ENCODE measurements around the gene FKBP1B.
A peak's percentile ranks its signal among the peaks of the same experiment; 100 is the strongest.
"Not testable (repeated sequence)": the region's sequence is repeated elsewhere in the genome, so short reads cannot be mapped to it uniquely, and the experiment has no call there.

Gene FKBP1B

DNA sequence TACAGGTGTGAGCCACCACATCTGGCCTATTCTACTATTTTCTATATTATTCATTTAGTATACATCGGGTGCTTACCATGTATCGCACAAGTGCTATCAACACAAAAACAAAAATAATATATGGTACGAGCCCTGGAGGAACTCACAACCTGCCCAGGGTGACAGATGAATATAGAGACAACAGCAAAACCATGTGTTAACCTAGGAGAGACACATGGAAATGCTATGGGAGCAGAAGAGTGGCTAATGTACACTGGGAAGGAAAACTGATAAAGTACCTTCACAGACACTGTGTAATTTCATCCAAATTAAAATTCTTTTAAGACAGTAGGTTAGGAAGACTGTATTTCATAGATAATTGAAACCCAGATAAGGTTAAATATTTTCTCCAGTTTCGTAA, 22.7 kb downstream of the FKBP1B start:
- no peak for DNase-seq

DNA sequence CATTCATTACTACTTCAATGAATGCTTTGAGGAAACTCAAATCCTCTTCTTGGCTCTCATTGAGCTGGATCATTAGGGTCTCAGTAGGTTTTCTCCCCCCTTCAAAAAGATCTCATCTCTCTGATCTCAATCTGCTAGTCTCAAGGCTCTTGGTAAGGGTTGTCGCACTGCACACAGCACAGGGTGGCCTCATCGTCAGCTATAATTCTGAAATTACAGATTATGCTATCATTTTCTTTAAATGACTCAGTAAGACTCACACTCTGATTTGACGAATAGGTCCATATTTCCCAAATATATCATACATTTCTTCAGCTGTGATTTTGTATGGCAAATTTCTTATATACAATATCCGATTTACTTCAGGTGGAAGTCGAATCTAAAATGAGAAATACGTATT, 24.3 kb downstream of the FKBP1B start:
- DNase-seq, result no peak

DNA sequence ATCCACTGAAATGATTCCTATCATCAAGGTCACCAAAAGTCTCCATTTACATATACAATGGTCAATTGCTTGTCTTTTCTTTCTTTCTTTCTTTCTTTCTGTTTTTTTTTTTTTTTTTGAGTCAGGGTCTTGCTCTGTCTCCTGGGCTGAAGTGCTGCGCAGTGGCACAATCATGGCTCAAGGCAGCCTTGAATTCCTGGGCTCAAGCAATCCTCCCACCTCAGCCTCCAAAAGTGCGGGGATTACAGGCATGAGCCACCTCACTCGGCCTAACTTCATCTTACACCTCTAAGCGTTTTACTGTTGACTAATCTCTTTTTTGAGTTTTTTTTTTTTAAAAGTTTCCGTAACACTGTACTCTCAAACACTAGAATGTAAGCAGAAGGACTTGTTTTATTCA, 25.7 kb downstream of the FKBP1B start:
- no peak for DNase-seq

GRCh38 chr2:24075915-24076848, 26.6 kb downstream of the FKBP1B start, which contains the start of gene SF3B6:
SF3B6 (minus strand) TSS chr2:24076326; CDS start chr2:24076229, 97 bp downstream.
- DNase-seq, result peak; percentile 100

DNA sequence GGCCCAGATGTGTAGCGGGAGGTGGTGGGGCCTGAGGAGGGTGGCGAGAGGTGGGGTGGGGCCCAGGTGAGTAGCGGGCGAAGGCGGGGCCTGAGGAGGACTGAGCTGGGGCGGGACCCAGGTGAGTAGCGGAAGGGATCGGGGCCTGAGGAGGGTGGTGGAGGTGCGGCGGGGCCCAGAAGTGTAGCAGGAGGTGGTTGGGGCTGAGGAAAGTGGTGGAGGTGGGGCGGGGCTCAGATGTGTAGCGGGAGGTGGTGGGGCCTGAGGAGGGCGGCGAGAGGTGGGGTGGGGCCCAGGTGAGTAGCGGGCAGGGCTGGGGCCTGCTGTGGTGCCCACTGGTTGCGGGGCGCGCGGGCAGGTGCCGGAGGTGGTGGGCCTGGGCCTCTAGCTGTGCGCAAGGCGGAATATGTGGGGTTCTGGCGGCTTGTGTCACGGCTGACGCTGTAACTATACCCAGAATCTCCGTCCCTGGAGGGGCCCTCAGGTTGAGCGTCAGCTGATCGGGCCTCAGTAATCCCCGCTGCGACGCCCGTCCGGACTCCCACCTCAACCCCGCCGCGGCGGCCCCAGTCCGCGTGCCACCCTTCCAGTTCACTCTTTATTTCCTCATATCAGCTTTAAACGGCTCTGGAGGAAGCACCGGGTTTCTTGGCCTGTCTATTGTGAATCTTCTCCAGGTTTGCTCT, 27.5 kb downstream of the FKBP1B start:
- DNase-seq, result no peak

DNA sequence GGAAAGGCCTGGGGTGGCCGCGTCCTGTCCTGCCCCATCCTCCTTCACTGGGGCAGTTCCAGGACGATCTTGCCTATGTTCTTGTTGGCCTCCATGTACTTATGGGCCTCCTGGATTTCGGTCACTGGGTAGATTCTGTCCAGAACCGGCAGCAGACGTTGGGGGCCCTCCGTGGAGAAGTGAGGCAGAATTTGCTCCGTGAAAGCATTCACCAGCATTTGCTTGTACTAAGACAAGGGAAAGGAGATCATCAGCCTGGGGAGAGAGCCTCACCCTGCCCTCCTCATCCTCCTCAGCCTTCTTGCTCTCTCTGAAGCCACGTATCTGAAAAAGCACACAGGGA, 28.0 kb downstream of the FKBP1B start:
- DNase-seq, result no peak

DNA sequence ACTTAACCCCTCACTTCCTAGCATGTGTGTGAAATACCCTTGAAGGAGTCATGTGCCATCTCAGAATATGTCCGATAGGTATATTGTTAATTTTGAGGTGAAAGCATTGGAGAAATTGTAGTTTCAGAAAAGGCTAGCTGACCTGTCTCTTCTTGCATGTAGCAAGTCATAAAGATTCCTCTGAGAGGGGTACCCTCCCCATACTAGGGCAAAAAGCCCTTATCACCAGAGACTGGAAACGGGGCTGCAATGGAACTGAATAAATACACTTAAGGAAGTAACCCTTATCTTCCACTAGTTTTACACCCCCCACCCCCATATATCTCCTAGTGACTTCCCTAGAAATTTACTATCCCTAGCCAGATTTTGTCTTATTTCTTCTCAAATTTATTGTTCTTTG, 28.3 kb downstream of the FKBP1B start:
- DNase-seq, result no peak

GRCh38 chr2:24080701-24081100, 31.2 kb downstream of the FKBP1B start:
- DNase-seq, result no peak

- no peak for DNase-seq
Observed at GRCh38 chr2:24082787-24083566, 33.4 kb downstream of the FKBP1B start.

DNA sequence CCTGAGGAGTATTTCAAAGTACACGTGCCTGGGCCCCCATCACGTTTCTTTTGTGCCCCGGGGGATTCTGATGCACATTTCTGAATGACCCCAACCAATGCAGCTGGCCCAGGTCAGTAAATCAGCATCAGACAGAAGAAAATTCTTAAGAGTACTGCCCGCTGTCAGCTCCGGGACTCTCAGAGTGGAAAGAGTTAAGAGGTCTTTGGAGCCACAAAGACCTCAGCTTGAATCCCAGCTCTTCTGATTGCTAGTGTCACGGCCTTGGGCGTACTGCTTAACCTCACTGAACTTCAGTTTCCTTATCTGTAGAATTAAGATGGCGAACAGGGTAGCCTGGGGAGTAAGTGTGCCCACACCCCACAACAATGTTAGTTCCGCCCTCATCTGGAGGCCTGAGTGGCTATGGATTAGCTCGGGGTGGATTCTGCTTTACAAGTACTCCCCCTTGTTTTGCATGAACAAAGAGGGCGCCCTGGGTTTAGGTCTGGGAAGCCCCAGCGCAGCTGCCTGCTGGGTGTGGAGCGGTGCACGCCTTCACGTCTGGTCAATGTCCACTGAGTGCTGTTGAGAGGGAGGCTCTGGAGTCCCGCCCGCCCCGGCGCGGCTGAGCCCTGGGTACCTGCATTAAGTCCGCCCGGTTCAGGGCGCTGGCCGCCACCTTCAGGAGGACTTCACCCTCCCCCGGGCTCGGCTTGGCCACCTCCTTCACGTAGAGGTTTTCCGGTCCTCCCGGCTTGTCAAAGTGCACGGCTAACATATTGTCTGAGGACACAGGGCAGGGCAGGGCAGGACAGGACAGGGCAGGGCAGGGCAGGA, 34.2 kb downstream of the FKBP1B start:
- DNase-seq, result no peak

DNA sequence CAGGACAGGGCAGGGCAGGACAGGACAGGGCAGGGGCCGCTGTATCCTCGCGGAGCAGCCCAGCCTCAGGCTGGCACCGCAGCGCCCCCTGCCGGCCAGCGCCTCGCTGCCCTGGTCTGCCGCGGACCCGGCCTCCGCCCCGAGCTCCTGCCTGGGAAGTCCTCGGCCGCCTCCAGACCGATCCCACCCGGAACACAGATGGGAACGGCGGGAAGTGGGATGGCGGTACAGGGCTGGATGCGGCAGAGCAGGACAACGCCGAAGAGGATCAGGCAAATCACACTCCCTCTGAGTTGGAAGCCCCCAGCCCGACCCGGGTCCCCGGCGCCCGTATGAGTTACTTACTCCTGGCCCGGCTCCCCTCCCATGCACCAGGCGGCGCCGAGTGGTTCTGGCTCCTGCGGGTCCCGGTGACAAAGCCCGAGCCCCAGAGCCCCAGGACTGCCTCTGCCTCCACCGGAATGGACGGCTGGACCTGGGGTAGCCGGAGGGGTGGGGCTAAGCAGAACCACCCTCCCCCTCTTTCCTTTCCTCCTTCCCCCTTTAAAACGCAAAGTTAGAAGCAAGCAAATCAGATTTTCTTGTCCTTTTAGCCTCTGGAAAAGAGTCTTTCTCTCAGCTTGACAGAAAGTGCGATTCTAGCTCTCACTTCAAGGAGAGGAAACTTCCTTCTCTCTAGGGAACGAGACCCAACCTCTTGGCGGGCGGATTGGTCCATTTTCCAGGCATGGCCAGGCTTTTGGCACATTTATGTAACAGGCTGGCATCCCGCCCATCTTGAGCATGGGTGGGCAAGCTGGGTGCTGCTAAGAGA, 35.1 kb downstream of the FKBP1B start, which contains the start of gene TP53I3:
TP53I3 (minus strand) TSS at position 449 of the 814 bp plus-strand sequence. CDS start 508 bp downstream, outside the sequence.
- peak; percentile 94 for DNase-seq

GRCh38 chr2:24085200-24085489, 35.6 kb downstream of the FKBP1B start:
- no peak for DNase-seq

DNA sequence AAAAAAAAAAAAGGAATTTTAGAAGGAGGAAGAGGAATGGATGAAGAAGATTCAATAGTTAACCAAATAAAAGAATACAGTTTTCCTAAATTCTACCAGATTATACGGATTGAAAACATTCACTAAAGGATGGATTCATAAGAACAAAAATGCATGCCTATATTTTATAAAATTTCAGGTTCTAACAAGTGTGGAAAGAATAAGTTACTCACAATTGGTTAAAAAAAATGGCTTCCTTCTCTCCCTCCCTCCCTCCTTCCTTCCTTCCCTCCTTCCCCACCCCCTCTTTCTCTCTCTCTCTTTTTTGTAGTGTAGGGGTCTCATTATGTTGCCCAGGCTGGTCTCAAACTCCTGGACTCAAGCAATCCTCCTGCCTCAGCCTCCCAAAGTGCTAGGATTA, 36.7 kb downstream of the FKBP1B start:
- no peak for DNase-seq

DNA sequence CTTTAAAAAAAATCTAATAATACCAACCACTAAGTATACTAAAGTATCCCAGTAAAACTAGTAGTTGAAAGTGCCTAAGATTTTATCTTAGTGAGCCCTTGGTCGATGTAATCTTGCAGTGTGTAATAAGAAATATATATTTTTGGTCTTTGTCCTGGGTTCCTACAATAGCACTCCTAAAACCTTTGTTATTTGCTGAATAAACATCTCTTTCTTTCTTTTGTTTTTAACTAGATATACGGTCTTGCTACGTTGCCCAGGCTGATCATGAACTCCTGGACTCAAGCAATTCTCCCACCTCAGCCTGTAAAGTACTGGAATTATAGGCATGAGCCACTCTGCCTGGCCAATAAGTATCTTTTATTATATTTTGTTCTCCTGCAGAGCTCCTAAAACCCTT, 37.5 kb downstream of the FKBP1B start:
- no peak for DNase-seq

DNA sequence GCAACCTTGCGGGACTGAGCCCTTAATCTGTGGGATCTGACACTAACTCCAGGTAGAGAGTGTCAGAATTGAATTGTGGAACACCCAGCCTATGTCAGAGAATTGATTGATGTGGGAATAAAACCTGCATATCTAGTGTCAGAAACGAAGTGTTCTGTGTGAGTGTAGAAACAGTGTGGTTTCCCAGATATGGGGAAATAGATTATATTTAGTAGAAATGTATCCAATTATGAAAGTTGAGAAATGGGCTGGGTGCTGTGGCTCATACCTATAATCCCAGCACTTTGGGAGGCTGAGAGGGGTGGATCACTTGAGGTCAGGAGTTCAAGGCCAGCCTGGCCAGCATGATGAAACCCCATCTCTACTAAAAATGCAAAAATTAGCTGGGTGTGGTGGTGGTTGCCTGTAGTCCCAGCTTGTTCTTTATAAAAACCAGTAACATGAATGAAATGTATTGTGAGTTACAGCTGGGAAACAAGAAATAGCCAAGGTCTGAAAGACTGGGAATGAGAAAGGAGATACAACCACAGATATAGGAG, 39.3 kb downstream of the FKBP1B start:
- no peak for DNase-seq

DNA sequence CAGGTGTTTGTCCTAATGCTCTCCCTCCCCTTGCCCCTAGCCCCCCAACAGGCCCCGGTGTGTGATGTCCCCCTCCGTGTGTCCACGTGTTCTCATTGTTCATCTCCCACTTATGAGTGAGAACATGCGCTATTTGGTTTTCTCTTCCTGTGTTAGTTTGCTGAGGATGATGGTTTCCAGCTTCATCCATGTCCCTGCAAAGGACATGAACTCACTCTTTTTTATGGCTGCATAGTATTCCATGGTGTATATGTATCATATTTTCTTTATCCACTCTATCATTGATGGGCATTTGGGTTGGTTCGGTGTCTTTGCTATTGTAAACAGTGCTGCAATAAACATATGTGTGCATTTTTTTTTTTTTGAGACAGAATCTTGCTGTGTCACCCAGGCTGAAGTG, 43.7 kb downstream of the FKBP1B start:
- not testable (repeated sequence) for DNase-seq

- DNase-seq, result not testable (repeated sequence)
Observed at GRCh38 chr2:24095171-24095677, 45.7 kb downstream of the FKBP1B start.

GRCh38 chr2:24100732-24101131, 51.2 kb downstream of the FKBP1B start:
- not testable (repeated sequence) for DNase-seq

GRCh38 chr2:24101992-24102391, 52.5 kb downstream of the FKBP1B start:
- no peak for DNase-seq

- DNase-seq, result no peak
Observed at GRCh38 chr2:24102677-24103076, 53.1 kb downstream of the FKBP1B start.

DNA sequence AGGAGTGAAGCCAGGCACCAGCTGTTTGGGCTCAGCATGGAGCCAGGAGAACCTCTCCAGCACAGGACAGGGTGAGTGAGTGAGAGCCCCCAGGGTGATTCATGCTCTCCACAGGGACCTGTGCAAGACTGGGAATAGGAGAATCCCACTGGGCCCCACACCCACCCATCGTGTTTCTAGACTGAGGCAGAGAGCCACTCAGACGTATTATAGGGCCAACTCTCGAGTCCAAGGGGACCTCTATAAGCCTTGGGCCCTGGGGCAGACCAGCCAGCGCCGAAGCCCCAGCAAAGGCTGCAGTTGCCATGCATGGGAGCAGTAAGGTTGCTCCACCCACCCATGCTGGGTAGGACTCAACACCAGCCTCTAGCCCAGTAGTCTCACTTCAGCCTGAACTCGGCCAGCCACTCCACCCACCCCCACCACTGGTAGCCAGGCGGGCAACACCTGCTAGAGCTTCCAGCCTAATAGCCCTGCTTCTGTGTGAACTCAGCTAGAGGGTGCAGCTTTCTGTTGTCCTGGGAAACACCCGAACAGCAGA, 54.6 kb downstream of the FKBP1B start:
- no peak for DNase-seq
